HepG2 (cell line): ENCODE results near the gene PLEKHN1. TPM values are rescaled to one million over a fixed set of nuclear protein-coding genes. Genes with fewer than 3 reads are reported as not detected.

ENCODE experiments used
- ARID5B ChIP-seq: IDR thresholded peaks from 2 replicates; pipeline ENCODE4 v1.4.0; 2020; ENCODE audit warnings: mild to moderate bottlenecking, missing genetic modification reagents
- CHD4 ChIP-seq: fragments of 200-600 bp; sonication (generic); IDR thresholded peaks from 2 replicates; pipeline ENCODE4 v1.7.0; 2017; ENCODE audit warnings: mild to moderate bottlenecking, low read length, borderline replicate concordance
- GABPA ChIP-seq, 2 experiments: IDR thresholded peaks; 2 replicates each; pipeline ENCODE4 v1.6.1; 2011 to 2016; ENCODE audit warnings: low read depth in 2 of 2, low read length in 1 of 2, missing biosample characterization in 1 of 2, missing genetic modification characterization in 1 of 2
- JARID2 ChIP-seq: sonication (generic); formaldehyde crosslinking; IDR thresholded peaks from 2 replicates; pipeline ENCODE4 v1.8.1; 2023; ENCODE audit warnings: missing genetic modification reagents, inconsistent platforms; ENCODE audit not compliant: insufficient replicate concordance
- JUN ChIP-seq: sonication (generic); formaldehyde crosslinking; IDR thresholded peaks from 2 replicates; pipeline ENCODE4 v1.4.0; 2020; ENCODE audit warnings: mild to moderate bottlenecking, missing genetic modification reagents
- KMT2A ChIP-seq: sonication (generic); formaldehyde crosslinking; IDR thresholded peaks from 2 replicates; pipeline ENCODE4 v1.4.0; 2020; ENCODE audit warnings: missing genetic modification reagents
- LRRFIP1 ChIP-seq: sonication (generic); formaldehyde crosslinking; conservative IDR thresholded peaks from 2 replicates; pipeline ENCODE4 v1.4.0; 2020; ENCODE audit warnings: missing genetic modification reagents
- MED8 ChIP-seq: sonication (generic); formaldehyde crosslinking; IDR thresholded peaks from 2 replicates; pipeline ENCODE4 v1.8.1; 2023; ENCODE audit warnings: mild to moderate bottlenecking, missing genetic modification reagents; ENCODE audit not compliant: insufficient replicate concordance
- NFKB2 ChIP-seq: sonication (generic); formaldehyde crosslinking; IDR thresholded peaks from 2 replicates; pipeline ENCODE4 v1.4.0; 2020; ENCODE audit warnings: missing genetic modification reagents, borderline replicate concordance
- SNRNP70 ChIP-seq: fragments of 200-400 bp; formaldehyde crosslinking; IDR thresholded peaks from 2 replicates; pipeline ENCODE4 v1.6.1; 2017; ENCODE audit warnings: mild to moderate bottlenecking, low read depth, low read length, moderate library complexity
- TBL1XR1 ChIP-seq: fragments of 150-350 bp; IDR thresholded peaks from 2 replicates; pipeline ENCODE4 v1.6.1; 2014; ENCODE audit warnings: borderline replicate concordance, low read length; ENCODE audit not compliant: partially characterized antibody
- ZFP82 ChIP-seq: sonication (generic); formaldehyde crosslinking; IDR thresholded peaks from 2 replicates; pipeline ENCODE4 v1.5.1; 2020; ENCODE audit warnings: mild to moderate bottlenecking, missing genetic modification reagents, borderline replicate concordance
- ZNF17 ChIP-seq: sonication (generic); formaldehyde crosslinking; IDR thresholded peaks from 2 replicates; pipeline ENCODE4 v1.5.0; 2020; ENCODE audit warnings: mild to moderate bottlenecking, missing genetic modification reagents
- ZNF512 ChIP-seq: sonication (generic); formaldehyde crosslinking; IDR thresholded peaks from 2 replicates; pipeline ENCODE4 v1.4.0; 2020; ENCODE audit warnings: mild to moderate bottlenecking, missing genetic modification reagents
- ZNF543 ChIP-seq: sonication (generic); formaldehyde crosslinking; IDR thresholded peaks from 2 replicates; pipeline ENCODE4 v1.4.0; 2020; ENCODE audit warnings: mild to moderate bottlenecking, missing genetic modification reagents
- ZNF558 ChIP-seq: sonication (generic); formaldehyde crosslinking; IDR thresholded peaks from 2 replicates; pipeline ENCODE4 v1.9.0; 2022; ENCODE audit warnings: mild to moderate bottlenecking, missing genetic modification reagents, borderline replicate concordance
- ZNF678 ChIP-seq: sonication (generic); formaldehyde crosslinking; IDR thresholded peaks from 2 replicates; pipeline ENCODE4 v1.4.0; 2020; ENCODE audit warnings: mild to moderate bottlenecking, missing genetic modification reagents
- ZNF768 ChIP-seq: sonication (generic); formaldehyde crosslinking; IDR thresholded peaks from 2 replicates; pipeline ENCODE4 v1.4.0; 2020; ENCODE audit warnings: missing genetic modification reagents
- ZNF770 ChIP-seq: sonication (generic); formaldehyde crosslinking; IDR thresholded peaks from 2 replicates; pipeline ENCODE4 v1.5.0; 2020; ENCODE audit warnings: mild to moderate bottlenecking, missing genetic modification reagents
- ZNF816 ChIP-seq: sonication (generic); formaldehyde crosslinking; IDR thresholded peaks from 2 replicates; pipeline ENCODE4 v1.8.0; 2022; ENCODE audit warnings: missing genetic modification reagents, mild to moderate bottlenecking, borderline replicate concordance
- ZZZ3 ChIP-seq: sonication (generic); formaldehyde crosslinking; IDR thresholded peaks from 2 replicates; pipeline ENCODE4 v1.4.0; 2020; ENCODE audit warnings: missing genetic modification reagents, mild to moderate bottlenecking, borderline replicate concordance
- polyA plus RNA-seq, 8 experiments: library from polyadenylated mRNA; depleted of rRNA in 3 of 8; stranded (reverse) in 7 of 8; unstranded in 1 of 8; fragments of >200 nt; fragmentation: Illumina TruSeq in 4 of 8; extraction: Trizol in 4 of 8; gene quantifications; 2 replicates each; pipeline versions ENCODE4 v1.2.1 to v1.2.3, GENCODE V29; 2011 to 2016; ENCODE audit warnings: low read depth in 4 of 8, missing spikeins in 1 of 8, mixed read lengths in 1 of 8; ENCODE audit not compliant: insufficient read depth in 1 of 8
- total RNA-seq, 5 experiments: library from RNA; depleted of rRNA; stranded (reverse); fragments of >200 nt; fragmentation: Illumina TruSeq; extraction: Trizol; gene quantifications; 2 replicates each; pipeline ENCODE4 v1.2.3, GENCODE V29; 2016; ENCODE audit warnings: low read depth in 1 of 5

The PLEKHN1 gene
- total and polyA plus RNA-seq, 2 of the 13 experiments (the other 11 are each of a cell fraction or from before 2014, with no cell fraction given) = 0.42 to 0.58 TPM

- no peak for TF ChIP-seq ZNF512 (CRISPR knock-in tag)
- no peak for TF ChIP-seq SNRNP70
- TF ChIP-seq GABPA (IDR thresholded peaks at IDR 0.05; ENCODE audit: low read depth, low read length) = no peak
- no peak for TF ChIP-seq GABPA (CRISPR knock-in tag; IDR thresholded peaks at IDR 0.05; ENCODE audit: low read depth)
- TF ChIP-seq ZNF816 (CRISPR knock-in tag) = no peak
- TF ChIP-seq JUN (CRISPR knock-in tag) = no peak
- no peak; the same call in 1 of the 2 replicates for TF ChIP-seq NFKB2
- TF ChIP-seq ZZZ3 = no peak
- TF ChIP-seq ARID5B (CRISPR knock-in tag) = no peak
- no peak for TF ChIP-seq KMT2A (CRISPR knock-in tag)
- TF ChIP-seq CHD4 = no peak
- TF ChIP-seq ZFP82 (CRISPR knock-in tag) = no peak
- no peak for TF ChIP-seq ZNF17 (CRISPR knock-in tag)
- no peak for TF ChIP-seq TBL1XR1
- no peak for TF ChIP-seq JARID2 (CRISPR knock-in tag)
- TF ChIP-seq ZNF558 (CRISPR knock-in tag) = no peak; the same call in 1 of the 2 replicates
- no peak for TF ChIP-seq ZNF543
- 0 out of 2 replicates have a peak, but pooled peaks have one; percentile 14 for TF ChIP-seq ZNF768 (CRISPR knock-in tag)
- no peak for TF ChIP-seq LRRFIP1 (CRISPR knock-in tag)
- TF ChIP-seq ZNF770 (CRISPR knock-in tag) = no peak
- no peak for TF ChIP-seq ZNF678 (CRISPR knock-in tag)
- no peak for TF ChIP-seq MED8 (CRISPR knock-in tag)
Observed at GRCh38 chr1:1020000-1020404, 53.7 kb downstream of the PLEKHN1 start, which contains the start of gene AGRN (continued).
